Uterus (tissue), 2 donors: ENCODE results near the gene IDH3B.
"Not testable (repeated sequence)": the region's sequence is repeated elsewhere in the genome, so short reads cannot be mapped to it uniquely, and the experiment has no call there.

Source experiments
- POLR2A ChIP-seq, 2 donors: fragments of 450-650 bp; IDR thresholded peaks; one replicate each; pipeline ENCODE4 v1.6.1; 2016; ENCODE audit warnings: antibody characterized with exemption in 2 of 2, mild to moderate bottlenecking in 1 of 2, moderate library complexity in 1 of 2
- TF ChIP-seq, protein P1 (sequence below), 4 experiments: fragments of 200-600 bp in 2 of 4; fragments of 450-650 bp in 2 of 4; sonication (generic) in 2 of 4; IDR thresholded peaks; one replicate each; pipeline ENCODE4 v1.5.1; 2016 to 2019; ENCODE audit warnings: antibody characterized with exemption in 4 of 4, mild to moderate bottlenecking in 2 of 4, moderate library complexity in 1 of 4

DNA sequence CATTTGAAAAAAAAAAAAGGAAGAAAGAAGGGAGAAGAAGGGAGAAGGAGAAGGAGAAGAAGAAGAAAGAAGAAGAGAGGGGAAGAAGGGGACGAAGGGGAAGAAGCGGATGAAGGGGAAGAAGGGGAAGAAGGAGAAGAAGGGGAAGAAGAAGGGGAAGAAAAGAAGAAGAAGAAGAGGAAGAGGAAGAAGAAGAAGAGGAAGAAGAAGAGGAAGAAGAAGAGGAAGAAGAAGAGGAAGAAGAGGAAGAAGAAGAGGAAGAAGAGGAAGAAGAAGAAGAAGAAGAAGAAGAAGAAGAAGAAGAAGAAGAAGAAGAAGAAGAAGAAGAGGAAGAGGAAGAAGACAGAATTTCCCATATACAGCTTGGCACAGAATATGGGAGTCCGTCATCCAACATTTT is 18.0 kb upstream of the IDH3B start:
- TF ChIP-seq, protein P1, sequence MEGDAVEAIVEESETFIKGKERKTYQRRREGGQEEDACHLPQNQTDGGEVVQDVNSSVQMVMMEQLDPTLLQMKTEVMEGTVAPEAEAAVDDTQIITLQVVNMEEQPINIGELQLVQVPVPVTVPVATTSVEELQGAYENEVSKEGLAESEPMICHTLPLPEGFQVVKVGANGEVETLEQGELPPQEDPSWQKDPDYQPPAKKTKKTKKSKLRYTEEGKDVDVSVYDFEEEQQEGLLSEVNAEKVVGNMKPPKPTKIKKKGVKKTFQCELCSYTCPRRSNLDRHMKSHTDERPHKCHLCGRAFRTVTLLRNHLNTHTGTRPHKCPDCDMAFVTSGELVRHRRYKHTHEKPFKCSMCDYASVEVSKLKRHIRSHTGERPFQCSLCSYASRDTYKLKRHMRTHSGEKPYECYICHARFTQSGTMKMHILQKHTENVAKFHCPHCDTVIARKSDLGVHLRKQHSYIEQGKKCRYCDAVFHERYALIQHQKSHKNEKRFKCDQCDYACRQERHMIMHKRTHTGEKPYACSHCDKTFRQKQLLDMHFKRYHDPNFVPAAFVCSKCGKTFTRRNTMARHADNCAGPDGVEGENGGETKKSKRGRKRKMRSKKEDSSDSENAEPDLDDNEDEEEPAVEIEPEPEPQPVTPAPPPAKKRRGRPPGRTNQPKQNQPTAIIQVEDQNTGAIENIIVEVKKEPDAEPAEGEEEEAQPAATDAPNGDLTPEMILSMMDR (IDR thresholded peaks at IDR 0.05), result not testable (repeated sequence)
- not testable (repeated sequence) for TF ChIP-seq POLR2A (IDR thresholded peaks at IDR 0.05)
